ENCODE results near the gene OLFML2A. TPM values are rescaled to one million over a fixed set of nuclear protein-coding genes. Genes with fewer than 3 reads are reported as not detected.

OLFML2A gene
- total and polyA plus RNA-seq, 2 of the 13 experiments (the other 11 are each of a cell fraction or from before 2014, with no cell fraction given), result 0.01 to 0.02 TPM

DNA sequence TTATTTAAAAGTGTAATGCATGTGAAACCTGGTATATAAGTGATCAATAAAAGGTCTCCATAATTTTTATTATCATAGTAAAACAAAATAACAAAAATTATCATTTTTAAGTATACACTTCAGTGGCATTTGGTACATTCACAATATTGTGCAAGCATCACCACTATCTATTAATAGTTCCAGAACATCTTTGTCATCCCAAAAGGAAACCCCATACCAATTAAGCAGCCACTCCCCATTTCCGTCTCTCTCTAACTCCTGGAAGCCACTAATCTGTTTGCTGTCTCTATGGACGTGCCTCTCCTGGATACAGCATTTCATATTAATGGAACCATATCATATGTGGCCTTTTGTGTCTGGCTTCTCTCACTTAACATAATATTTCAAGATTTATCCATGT, 7.6 kb downstream of the OLFML2A start:
- no peaks in the 10 kb centered on the region; a peak in 1 of 5 replicates for H3K27me3 ChIP-seq (ENCODE audit: control insufficient read depth in 1 of 2, insufficient read depth in 2 of 2, low read length in 2 of 2)
- BruUV-seq (replicated peaks), result no TSS peak
- no peak overlapping the region for H3K9ac ChIP-seq (ENCODE audit: insufficient read depth, low read depth, low read length)
- ChIA-PET CTCF (ENCODE audit: low intra/inter-chr PET ratio, low total read pairs) (no interaction called here), POLR2A (no interaction called here)
- DNase-seq (ENCODE audit: low spot score) (no peak), FAIRE-seq (no peak), ATAC-seq (no peak)
- in situ Hi-C loops (cut with HindIII; ENCODE audit: extremely low pct_ligation_motif_present, low pct_unique_long_range_greater_than_20kb) (no loop called here), intact Hi-C loops (cut with micrococcal nuclease; ENCODE audit: unreplicated experiment) (no loop called here)
- H3K4me2 ChIP-seq (ENCODE audit: low read depth, low read length), result no peak overlapping the region
- H2AFZ ChIP-seq (ENCODE audit: low read length), result no peak overlapping the region
- H3K36me3 ChIP-seq (replicated peaks in 1 of 2; ENCODE audit: control insufficient read depth in 1 of 2, insufficient read depth in 2 of 2, low read length in 2 of 2), result no peaks in the 10 kb centered on the region
- no peak for TF ChIP-seq EEA1 (CRISPR knock-in tag; IDR thresholded peaks at IDR 0.05; ENCODE audit: borderline replicate concordance)
- TF ChIP-seq ZNF512 (CRISPR knock-in tag; IDR thresholded peaks at IDR 0.05), result no peak
- TF ChIP-seq, protein P1, sequence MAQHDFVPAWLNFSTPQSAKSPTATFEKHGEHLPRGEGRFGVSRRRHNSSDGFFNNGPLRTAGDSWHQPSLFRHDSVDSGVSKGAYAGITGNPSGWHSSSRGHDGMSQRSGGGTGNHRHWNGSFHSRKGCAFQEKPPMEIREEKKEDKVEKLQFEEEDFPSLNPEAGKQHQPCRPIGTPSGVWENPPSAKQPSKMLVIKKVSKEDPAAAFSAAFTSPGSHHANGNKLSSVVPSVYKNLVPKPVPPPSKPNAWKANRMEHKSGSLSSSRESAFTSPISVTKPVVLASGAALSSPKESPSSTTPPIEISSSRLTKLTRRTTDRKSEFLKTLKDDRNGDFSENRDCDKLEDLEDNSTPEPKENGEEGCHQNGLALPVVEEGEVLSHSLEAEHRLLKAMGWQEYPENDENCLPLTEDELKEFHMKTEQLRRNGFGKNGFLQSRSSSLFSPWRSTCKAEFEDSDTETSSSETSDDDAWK (CRISPR knock-in tag; IDR thresholded peaks at IDR 0.05), result no peak
- TF ChIP-seq, protein P2, sequence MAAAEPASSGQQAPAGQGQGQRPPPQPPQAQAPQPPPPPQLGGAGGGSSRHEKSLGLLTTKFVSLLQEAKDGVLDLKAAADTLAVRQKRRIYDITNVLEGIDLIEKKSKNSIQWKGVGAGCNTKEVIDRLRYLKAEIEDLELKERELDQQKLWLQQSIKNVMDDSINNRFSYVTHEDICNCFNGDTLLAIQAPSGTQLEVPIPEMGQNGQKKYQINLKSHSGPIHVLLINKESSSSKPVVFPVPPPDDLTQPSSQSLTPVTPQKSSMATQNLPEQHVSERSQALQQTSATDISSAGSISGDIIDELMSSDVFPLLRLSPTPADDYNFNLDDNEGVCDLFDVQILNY (CRISPR knock-in tag; conservative IDR thresholded peaks at IDR 0.05), result no peak
- no peak for TF ChIP-seq REST (IDR thresholded peaks at IDR 0.05; ENCODE audit: borderline replicate concordance in 1 of 2, low read depth in 1 of 2, low read length in 2 of 2)
- TF ChIP-seq, protein P3, sequence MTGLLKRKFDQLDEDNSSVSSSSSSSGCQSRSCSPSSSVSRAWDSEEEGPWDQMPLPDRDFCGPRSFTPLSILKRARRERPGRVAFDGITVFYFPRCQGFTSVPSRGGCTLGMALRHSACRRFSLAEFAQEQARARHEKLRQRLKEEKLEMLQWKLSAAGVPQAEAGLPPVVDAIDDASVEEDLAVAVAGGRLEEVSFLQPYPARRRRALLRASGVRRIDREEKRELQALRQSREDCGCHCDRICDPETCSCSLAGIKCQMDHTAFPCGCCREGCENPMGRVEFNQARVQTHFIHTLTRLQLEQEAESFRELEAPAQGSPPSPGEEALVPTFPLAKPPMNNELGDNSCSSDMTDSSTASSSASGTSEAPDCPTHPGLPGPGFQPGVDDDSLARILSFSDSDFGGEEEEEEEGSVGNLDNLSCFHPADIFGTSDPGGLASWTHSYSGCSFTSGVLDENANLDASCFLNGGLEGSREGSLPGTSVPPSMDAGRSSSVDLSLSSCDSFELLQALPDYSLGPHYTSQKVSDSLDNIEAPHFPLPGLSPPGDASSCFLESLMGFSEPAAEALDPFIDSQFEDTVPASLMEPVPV (CRISPR knock-in tag; IDR thresholded peaks at IDR 0.05), result no peak
- TF ChIP-seq, protein P4, sequence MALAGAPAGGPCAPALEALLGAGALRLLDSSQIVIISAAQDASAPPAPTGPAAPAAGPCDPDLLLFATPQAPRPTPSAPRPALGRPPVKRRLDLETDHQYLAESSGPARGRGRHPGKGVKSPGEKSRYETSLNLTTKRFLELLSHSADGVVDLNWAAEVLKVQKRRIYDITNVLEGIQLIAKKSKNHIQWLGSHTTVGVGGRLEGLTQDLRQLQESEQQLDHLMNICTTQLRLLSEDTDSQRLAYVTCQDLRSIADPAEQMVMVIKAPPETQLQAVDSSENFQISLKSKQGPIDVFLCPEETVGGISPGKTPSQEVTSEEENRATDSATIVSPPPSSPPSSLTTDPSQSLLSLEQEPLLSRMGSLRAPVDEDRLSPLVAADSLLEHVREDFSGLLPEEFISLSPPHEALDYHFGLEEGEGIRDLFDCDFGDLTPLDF (CRISPR knock-in tag; IDR thresholded peaks at IDR 0.05), result no peak
- TF ChIP-seq MXD4 (CRISPR knock-in tag; IDR thresholded peaks at IDR 0.05), result no peak
- no peak for TF ChIP-seq SP140L (CRISPR knock-in tag; IDR thresholded peaks at IDR 0.05; ENCODE audit: borderline replicate concordance)
- no peak for TF ChIP-seq RCOR2 (CRISPR knock-in tag; IDR thresholded peaks at IDR 0.05)
- no peak for TF ChIP-seq ZMAT3 (CRISPR knock-in tag; conservative IDR thresholded peaks at IDR 0.05)
- TF ChIP-seq ATRX (CRISPR knock-in tag; IDR thresholded peaks at IDR 0.05; ENCODE audit: borderline replicate concordance), result no peak
- no peak for TF ChIP-seq ZC3H4 (CRISPR knock-in tag; IDR thresholded peaks at IDR 0.05; ENCODE audit: borderline replicate concordance)
- peaks cover 22% of the 10 kb centered on the region for H3K4me1 ChIP-seq (ENCODE audit: insufficient read depth, low read length)
- H3K27ac ChIP-seq (ENCODE audit: extremely low read length, insufficient read depth, low read length), result no peak overlapping the region
- no peak overlapping the region for H3K4me3 ChIP-seq (replicated peaks in 1 of 3; ENCODE audit: insufficient read depth in 1 of 3, low read depth in 2 of 3, low read length in 3 of 3)
- H3K9me3 ChIP-seq (ENCODE audit: low read length), result no peaks in the 10 kb centered on the region
- H3K79me2 ChIP-seq (ENCODE audit: insufficient read depth, low read length), result no peaks in the 10 kb centered on the region
- H4K20me1 ChIP-seq (ENCODE audit: insufficient read depth, low read length), result no peaks in the 10 kb centered on the region
- WGBS (ENCODE audit: low lambda C conversion rate), result 48% methylated on average over 2 of the region's 2 CpGs

Data from HepG2 (cell line).